ENCODE data around the gene DEDD.

GRCh38 chr1:161091796-161092507 lies 40.5 kb downstream of the DEDD start:
- TF ChIP-seq CTCF (IDR thresholded peaks at IDR 0.05), result no peak
- no peak for TF ChIP-seq POLR2A (IDR thresholded peaks at IDR 0.05)

Data from heart left ventricle (tissue), 13 donors.